ENCODE measurements around the gene COL4A5. TPM values are rescaled to one million over a fixed set of nuclear protein-coding genes. Genes with fewer than 3 reads are reported as not detected.

COL4A5 gene
- total RNA-seq, 4 donors from 2014 or later, result 32.8 to 60.9 (median 47.3) TPM

- intact Hi-C loops (cut with DNase I), result no loop called here
- Histone ChIP-seq H3K4me3 (replicated peaks in 1 of 3) (peak overlapping the region in 1 of 3 donors; percentile 23), H3K4me1 (no peaks in the 10 kb centered on the region), H3K36me3 (no peaks in the 10 kb centered on the region), H3K27ac (no peak overlapping the region), H3K27me3 (no peaks in the 10 kb centered on the region), H3K9me3 (no peaks in the 10 kb centered on the region)
- DNase-seq, result no peak
- WGBS, 2 donors, result 32 to 33% methylated on average over 5 of the region's 5 CpGs
- no peak for TF ChIP-seq POLR2A (IDR thresholded peaks at IDR 0.05)
- no peak for TF ChIP-seq CTCF (IDR thresholded peaks at IDR 0.05)
Observed at GRCh38 chrX:108737754-108738153, 298.1 kb downstream of the COL4A5 start.

- no peaks in the 10 kb centered on the region for H3K36me3 ChIP-seq
- intact Hi-C loops (cut with DNase I), result no loop called here
- DNase-seq, result no peak
- no peak for TF ChIP-seq CTCF (IDR thresholded peaks at IDR 0.05)
- TF ChIP-seq POLR2A (IDR thresholded peaks at IDR 0.05), result no peak
- no peaks in the 10 kb centered on the region for H3K27me3 ChIP-seq
- no peak overlapping the region for H3K4me3 ChIP-seq (replicated peaks in 1 of 3)
- no peaks in the 10 kb centered on the region for H3K4me1 ChIP-seq
- H3K27ac ChIP-seq, result no peak overlapping the region
- H3K9me3 ChIP-seq, result no peaks in the 10 kb centered on the region
- 79 to 88% methylated on average over 1 of the region's 1 CpG for WGBS, 2 donors
Observed at GRCh38 chrX:108740299-108740774, 300.7 kb downstream of the COL4A5 start.

Small RNAs within 50 kb of the gene (small RNA-seq; reads per million reads assigned to genes)
- not detected for gene RF00019

Other genes starting within 250 kb of the COL4A5 start
- gene COL4A6, start 1.4 kb upstream of the COL4A5 start, total RNA-seq, result 1 to 10 TPM in 3 of 4 donors, under 1 TPM in 1; 0.27 to 1.5 (median 1.1) TPM